Stimulated activated naive CD8-positive, alpha-beta T cell treated with anti-CD3 and anti-CD28 coated beads, Interleukin-15, Interleukin-2, amounts not matched to agents 100 U/mL and 50 U/mL, for 24 hours (primary cell): ENCODE results near the gene HTRA3.

Source experiments
- ATAC-seq: fragments of 150-1000 bp; cut with Tn5 transposase; one replicate; pipeline ENCODE4 v1.10.0; 2021
- DNase-seq: peaks from one replicate; pipeline ENCODE4 v3.0.0; 2021

The HTRA3 gene

DNA sequence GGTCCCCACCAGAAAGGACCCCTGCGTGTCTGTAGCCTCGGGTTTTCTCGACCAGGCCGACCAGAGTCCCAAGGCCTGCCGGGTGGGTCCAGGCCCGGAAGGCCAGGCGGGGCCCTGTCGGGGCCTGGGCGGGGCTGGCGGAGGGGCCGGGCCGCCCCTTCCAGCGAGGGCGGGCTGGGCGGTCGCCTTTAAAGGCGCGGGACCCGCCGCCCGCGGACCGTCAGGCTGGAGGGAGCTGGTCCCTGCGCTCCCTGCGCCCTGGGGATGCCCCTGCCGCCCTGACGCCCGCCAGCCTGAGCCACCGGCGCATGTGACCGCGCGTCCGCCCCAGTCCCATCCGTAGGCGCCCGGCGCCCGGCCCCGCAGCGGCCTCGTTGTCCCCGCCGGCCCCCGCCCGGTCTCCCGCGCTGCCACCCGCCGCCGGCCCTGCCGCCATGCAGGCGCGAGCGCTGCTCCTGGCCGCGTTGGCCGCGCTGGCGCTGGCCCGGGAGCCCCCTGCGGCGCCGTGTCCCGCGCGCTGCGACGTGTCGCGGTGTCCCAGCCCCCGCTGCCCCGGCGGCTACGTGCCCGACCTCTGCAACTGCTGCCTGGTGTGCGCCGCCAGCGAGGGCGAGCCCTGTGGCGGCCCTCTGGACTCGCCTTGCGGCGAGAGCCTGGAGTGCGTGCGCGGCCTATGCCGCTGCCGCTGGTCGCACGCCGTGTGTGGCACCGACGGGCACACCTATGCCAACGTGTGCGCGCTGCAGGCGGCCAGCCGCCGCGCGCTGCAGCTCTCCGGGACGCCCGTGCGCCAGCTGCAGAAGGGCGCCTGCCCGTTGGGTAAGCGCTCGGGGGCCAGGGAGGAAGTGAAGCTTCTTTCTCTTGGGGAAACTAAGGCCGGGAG, at the start of gene HTRA3:
Gene HTRA3 (plus strand): TSS at position 220 of the 883 bp plus-strand sequence. CDS start 215 bp downstream, at position 435.
- DNase-seq: no peak
- ATAC-seq: no peak

DNA sequence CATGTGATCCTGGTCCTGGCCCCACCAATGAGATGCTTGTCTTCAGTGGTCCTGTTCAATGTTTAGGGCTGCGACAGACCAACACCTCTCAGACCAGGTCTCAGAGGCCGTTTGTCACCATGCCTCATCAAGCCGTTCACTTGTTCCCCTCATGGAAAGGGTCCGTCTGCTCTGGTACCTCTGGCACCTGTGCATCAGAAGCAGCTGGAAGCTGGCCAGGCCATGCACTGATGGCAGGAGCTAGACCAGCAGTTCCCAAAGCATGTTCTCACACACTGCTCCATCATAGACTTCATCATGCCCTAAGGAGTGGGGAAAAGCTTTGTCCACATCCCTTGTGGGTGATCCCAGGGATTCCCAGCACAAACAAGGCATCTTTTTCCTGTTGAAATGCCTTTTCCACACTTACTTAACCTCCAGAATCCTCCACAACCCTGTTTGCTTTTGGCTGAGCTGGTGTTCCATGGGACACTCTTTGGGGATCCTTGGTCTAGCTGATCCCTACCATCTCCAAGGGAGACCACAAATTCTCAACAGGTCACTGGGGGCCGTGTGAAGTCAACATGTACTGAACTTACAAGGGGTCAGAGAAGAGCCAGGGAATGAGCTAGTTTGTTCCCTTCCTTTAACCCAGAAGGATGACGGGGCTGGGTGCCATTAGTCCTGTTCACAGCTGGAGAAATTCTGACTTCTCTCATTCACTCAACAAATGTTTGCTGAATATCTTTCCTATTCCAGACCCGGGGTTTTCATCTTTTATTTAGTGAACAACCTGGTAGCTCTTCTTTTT, 48.7 kb upstream of the HTRA3 start:
- ATAC-seq (no peak), DNase-seq (no peak)

- ATAC-seq: no peak
Observed at GRCh38 chr4:8221476-8221875, 48.1 kb upstream of the HTRA3 start.

GRCh38 chr4:8221985-8222384, 47.6 kb upstream of the HTRA3 start:
- ATAC-seq (no peak), DNase-seq (no peak)

More at GRCh38 chr4:8221476-8221875, 48.1 kb upstream of the HTRA3 start:
- no peak for DNase-seq

DNA sequence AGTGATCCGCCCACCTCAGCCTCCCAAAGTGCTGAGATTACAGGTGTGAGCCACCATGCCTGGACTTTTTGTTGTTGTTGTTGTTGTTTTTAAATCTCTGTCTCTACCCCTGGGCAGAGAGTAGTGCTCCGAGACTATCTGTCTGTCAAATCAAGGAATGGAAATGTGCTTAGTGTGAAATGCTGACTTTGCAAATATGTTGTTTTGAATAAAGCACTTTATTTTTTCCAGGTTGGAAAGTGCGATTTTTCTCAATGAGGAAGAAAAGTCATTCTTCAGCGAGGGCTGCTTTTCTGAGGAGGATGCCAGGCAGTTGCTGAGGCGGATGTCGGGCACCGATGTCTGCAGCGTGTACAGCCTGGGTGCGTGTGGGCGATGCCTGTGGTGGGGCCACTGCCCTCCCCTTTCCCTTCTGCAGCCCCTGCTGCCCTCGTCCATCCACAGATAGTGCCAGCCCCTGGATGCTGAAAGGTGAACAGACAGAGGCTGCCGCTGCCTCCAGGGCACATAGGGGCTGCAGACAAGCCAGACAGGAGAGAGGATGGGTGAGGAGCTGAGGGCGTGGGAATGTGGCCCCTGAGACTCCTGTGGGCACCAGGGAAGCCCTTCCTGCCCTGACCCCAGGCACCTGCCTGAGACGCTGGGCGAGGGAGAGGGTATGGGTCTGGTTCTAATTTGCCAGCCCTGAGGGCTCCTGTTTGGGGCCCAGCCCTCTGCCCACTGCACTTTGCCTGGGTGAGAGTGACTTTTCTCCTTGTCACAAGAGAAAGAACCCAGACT, 46.8 kb upstream of the HTRA3 start:
- no peak for ATAC-seq
- no peak for DNase-seq

DNA sequence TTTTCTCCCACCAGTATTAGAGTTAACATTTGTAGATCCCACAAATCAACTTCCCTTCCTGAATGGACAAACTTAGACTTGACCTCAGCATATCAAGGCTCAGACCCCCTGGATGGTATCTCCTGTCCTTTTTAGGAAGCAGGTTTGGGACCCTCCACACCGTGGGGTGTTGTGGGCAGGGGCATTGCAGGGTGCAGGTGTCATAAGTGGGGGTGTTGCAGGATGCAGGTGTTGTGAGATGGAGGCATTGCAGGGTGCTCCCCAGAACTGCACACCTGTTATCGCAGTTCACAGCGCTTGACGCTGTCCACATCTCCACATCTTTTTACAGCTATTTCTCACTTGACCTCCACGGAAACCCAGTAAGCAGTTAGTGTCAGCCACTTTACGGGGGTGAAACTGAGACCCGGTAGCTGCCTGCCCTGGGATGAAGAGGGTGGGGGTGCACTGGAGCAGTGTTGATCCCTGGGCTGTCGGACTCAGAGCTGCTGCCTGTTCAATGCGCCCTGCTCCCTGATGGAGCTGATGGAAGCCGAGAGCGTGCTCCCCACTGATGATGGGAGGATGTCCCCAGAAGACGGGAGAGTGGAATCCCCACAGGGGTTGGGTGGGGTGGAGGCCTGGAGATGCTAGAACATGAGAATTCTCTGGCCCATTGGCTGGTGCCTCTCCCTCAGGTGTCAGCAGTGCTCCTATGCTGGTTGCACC, 45.1 kb upstream of the HTRA3 start:
- DNase-seq: no peak
- no peak for ATAC-seq

- DNase-seq (no peak), ATAC-seq (no peak)
Observed at GRCh38 chr4:8224975-8225625, 44.5 kb upstream of the HTRA3 start.

- no peak for ATAC-seq
- DNase-seq: no peak
Observed at GRCh38 chr4:8225706-8226443, 43.7 kb upstream of the HTRA3 start.

- no peak for ATAC-seq
- no peak for DNase-seq
Observed at GRCh38 chr4:8227201-8227770, 42.3 kb upstream of the HTRA3 start.

GRCh38 chr4:8227771-8228318, 41.7 kb upstream of the HTRA3 start:
- no peak for ATAC-seq
- DNase-seq: no peak

- peak; percentile 78 for ATAC-seq
- DNase-seq: peak; percentile 76
Observed at GRCh38 chr4:8228319-8229250, 41.0 kb upstream of the HTRA3 start.

GRCh38 chr4:8229331-8229975, 40.1 kb upstream of the HTRA3 start:
- DNase-seq: peak; percentile 27
- peak; percentile 29 for ATAC-seq

DNA sequence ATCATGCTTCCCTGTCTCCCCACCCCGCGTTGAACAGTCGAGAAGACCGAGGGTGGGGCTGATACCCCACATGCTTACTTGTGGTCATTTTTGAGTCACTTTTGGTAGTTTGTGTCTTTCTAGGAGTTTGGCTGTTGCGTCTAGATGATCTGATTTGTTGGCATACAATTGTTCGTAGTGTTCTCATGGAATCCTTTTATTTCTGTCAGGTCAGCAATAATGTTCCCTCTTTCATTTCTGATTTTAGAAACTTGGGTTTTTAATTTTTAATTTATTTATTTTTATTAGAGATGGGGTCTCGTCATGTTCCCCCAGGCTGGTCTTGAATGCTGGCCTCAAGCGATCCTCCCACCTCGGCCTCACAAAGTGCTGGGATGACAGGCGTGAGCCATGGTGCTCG, 39.5 kb upstream of the HTRA3 start:
- DNase-seq (no peak), ATAC-seq (no peak)

- DNase-seq: no peak
- ATAC-seq: no peak
Observed at GRCh38 chr4:8230891-8231290, 38.7 kb upstream of the HTRA3 start.

GRCh38 chr4:8231551-8232049, 38.0 kb upstream of the HTRA3 start:
- DNase-seq: no peak
- no peak for ATAC-seq

DNA sequence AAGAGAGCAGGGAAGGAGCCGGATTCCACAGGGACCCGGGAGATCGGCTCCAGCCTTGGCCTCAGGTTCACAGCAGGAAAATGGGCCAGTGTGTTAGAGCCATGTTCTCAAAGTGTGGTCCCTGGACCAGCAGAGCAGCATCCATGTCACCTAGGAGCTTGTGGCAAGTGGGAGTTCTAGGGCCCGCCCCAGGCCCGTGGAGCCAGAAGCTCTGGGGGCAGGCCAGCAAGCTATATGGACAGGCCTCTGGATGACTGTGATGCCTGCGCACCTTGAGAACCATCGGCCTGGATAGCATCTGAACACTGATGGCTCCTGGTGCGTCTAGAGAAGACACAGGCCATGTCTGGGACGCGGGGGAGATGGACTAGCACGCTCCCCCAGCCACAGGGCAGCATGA, 36.8 kb upstream of the HTRA3 start:
- ATAC-seq (no peak), DNase-seq (no peak)

DNA sequence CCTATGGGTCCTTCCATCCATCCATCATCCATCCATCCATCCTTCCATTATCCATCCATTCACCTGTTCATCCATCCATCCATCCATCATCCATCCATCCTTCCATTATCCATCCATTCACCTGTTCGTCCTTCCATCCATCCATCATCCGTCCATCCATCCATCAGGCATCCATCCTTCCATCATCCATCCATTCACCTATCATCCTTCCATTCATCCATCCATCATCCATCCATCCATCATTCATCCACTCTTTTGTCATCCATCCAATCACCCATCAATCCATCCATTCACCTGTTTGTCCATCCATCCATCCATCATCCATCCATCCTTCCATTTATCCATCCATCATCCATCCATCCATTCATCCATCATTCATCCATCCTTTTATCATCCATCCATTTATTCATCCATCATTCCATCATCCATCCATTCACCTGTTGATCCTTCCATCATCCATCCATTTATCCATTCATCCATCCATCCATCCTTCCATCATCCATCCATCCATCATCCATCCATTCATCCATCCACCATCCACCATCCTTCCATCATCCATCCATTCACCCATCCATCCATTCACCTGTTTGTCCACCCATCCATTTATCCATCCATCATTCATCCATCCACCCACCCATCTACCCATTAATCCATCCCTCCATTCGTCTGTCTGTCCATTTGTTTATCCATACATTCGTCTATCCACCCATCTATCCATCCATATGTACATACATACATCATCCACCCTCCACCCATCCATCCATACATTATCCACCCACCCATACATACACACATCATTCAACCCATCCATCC, 35.7 kb upstream of the HTRA3 start:
- ATAC-seq (no peak), DNase-seq (no peak)
